ENCODE data around the gene MLC1. TPM values are rescaled to one million over a fixed set of nuclear protein-coding genes. Genes with fewer than 3 reads are reported as not detected.

The MLC1 gene
- total and polyA plus RNA-seq, 2 donors = 0.09 to 2.4 TPM

GRCh38 chr22:50114221-50115021 lies 29.2 kb upstream of the MLC1 start:
- H3K27ac ChIP-seq (ENCODE audit: low read depth) = no peak overlapping the region
- no peak for DNase-seq (ENCODE audit: extremely low spot score)
- H3K36me3 ChIP-seq (ENCODE audit: insufficient read depth) = no peaks in the 10 kb centered on the region
- WGBS = 27% methylated on average over 19 of the region's 19 CpGs
- no peak overlapping the region for H3K4me3 ChIP-seq (ENCODE audit: low read depth, low read length)
- H3K4me1 ChIP-seq (ENCODE audit: insufficient read depth) = no peaks in the 10 kb centered on the region

DNA sequence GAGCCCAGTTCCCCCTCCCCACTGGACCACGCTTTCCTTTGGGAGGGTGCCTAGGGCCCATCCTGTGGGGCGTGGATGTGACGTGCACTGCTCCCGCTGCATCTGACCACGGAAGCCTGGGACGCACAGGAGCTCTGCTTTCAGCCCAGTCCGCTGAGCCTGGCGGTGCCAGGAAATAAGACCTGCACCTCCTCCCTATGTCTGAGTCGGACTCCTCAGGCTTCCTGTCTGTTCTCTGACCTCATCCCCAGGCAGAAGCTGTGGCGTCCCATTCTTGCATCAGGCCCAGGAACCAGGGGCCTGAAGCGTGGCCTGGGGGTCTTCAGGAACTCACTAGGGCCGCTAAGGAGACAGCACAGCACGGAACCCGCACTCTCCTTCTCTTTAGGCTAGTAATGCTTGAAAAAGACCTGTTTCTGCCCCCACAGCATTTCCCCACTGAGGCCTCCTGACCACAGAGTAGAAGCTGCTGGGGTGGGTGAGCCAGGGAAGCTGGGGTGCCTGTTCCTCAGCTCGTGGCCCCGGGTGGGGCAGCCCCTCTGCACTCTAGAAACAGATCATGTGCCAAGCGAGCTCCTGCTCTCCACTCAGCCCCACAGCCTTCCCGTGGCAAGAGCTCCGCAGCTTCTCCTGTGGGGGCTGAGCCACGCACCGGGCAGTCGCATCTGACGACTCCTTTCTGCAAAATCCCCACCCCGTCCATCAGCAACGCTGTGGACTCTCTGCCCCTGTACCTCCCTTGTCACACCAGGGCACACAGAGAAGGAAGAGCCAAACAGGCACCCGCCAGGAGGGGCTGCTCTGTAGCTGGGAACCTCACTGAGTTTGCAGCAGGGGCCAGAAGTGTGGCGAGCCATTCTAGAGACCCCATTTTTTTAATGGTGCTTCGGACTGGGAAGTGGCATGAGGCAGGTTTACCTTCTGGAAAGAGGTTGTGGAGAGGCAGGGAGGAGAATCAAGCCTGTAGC lies 27.2 kb upstream of the MLC1 start:
- Histone ChIP-seq H3K4me1 (ENCODE audit: insufficient read depth) (no peaks in the 10 kb centered on the region), H3K27ac (ENCODE audit: low read depth) (no peak overlapping the region), H3K4me3 (ENCODE audit: low read depth, low read length) (no peak overlapping the region), H3K36me3 (ENCODE audit: insufficient read depth) (no peaks in the 10 kb centered on the region)
- 62% methylated on average over 28 of the region's 28 CpGs for WGBS
- no peak for DNase-seq (ENCODE audit: extremely low spot score)

- no peak for DNase-seq (ENCODE audit: extremely low spot score)
- Histone ChIP-seq H3K4me1 (ENCODE audit: insufficient read depth) (no peaks in the 10 kb centered on the region), H3K27ac (ENCODE audit: low read depth) (no peak overlapping the region), H3K36me3 (ENCODE audit: insufficient read depth) (no peaks in the 10 kb centered on the region), H3K4me3 (ENCODE audit: low read depth, low read length) (no peak overlapping the region)
- WGBS = 98% methylated on average over 1 of the region's 1 CpG
Measured at GRCh38 chr22:50111056-50111455, 25.8 kb upstream of the MLC1 start.

DNA sequence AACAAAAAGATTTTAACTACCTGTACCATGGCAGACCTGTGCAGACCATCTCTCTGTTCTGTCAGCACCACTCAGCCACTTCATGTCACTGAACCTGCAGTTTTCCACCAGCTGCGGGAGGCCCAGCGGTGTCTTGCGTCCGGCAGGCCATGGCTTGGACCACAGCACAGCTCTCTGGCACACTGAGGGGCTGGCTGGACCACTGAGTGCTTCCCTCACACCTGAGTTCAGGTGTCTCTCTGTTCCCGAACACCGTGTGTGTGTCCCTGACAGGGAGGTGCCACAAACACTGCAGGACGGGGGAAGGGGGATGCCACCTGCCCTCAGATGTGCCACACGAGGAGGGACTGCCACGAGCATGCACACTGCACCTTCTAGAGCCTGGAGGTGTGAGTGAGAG lies 22.3 kb upstream of the MLC1 start:
- H3K36me3 ChIP-seq (ENCODE audit: insufficient read depth) = no peaks in the 10 kb centered on the region
- H3K4me1 ChIP-seq (ENCODE audit: insufficient read depth) = no peaks in the 10 kb centered on the region
- no peak overlapping the region for H3K4me3 ChIP-seq (ENCODE audit: low read depth, low read length)
- no peak for DNase-seq (ENCODE audit: extremely low spot score)
- WGBS = 84% methylated on average over 9 of the region's 9 CpGs
- H3K27ac ChIP-seq (ENCODE audit: low read depth) = no peak overlapping the region

DNA sequence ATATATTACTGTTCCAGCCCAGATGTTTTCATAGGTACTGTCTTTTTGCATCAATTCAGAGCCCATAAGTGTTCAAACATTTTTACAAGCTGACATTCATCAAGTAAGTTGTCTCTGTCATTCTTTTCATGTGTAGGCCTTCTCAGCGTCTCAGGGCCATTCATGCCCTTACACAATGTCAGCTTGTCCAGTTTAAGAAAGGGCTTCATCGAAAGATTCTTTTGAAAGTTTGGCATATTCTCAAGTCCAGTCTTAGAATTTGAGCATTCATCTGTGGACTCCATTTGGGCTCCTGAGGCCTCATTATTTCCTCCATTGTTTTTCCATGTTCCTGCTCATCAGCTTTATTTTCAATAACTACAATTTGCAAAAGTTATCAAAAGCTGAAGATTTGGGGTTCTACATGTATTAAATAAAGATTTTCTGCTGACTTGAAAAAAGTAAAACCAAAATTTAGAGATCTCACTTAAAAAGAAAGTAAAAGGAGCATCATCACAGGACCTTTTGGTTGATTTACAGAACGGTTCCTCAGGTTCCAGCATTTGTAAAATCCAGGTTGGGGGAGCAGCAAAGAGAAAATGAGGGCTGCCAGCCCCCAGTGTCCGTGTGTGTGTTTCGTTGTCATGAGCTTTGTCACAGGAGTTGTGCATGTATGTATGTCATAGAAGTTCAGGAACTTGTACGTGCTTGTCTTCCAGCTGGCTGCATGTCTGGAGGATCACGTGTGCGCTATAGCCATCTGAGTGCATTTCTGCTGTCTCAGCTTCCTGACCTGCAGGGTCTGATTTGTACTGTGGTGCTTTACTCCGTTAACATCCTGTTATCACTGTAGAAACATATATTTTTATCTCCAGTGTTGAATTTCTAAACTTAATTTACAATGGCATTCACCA lies 20.2 kb upstream of the MLC1 start:
- WGBS = 34% methylated on average over 9 of the region's 9 CpGs
- Histone ChIP-seq H3K4me3 (ENCODE audit: low read depth, low read length) (no peak overlapping the region), H3K4me1 (ENCODE audit: insufficient read depth) (no peaks in the 10 kb centered on the region), H3K36me3 (ENCODE audit: insufficient read depth) (no peaks in the 10 kb centered on the region), H3K27ac (ENCODE audit: low read depth) (no peak overlapping the region)
- no peak for DNase-seq (ENCODE audit: extremely low spot score)

- H3K27ac ChIP-seq (ENCODE audit: low read depth) = no peak overlapping the region
- no peaks in the 10 kb centered on the region for H3K4me1 ChIP-seq (ENCODE audit: insufficient read depth)
- 69% methylated on average over 6 of the region's 6 CpGs for WGBS
- H3K4me3 ChIP-seq (ENCODE audit: low read depth, low read length) = no peak overlapping the region
- DNase-seq (ENCODE audit: extremely low spot score) = no peak
- no peaks in the 10 kb centered on the region for H3K36me3 ChIP-seq (ENCODE audit: insufficient read depth)
Measured at GRCh38 chr22:50104141-50104544, 18.9 kb upstream of the MLC1 start.

- Histone ChIP-seq H3K36me3 (ENCODE audit: insufficient read depth) (no peaks in the 10 kb centered on the region), H3K4me3 (ENCODE audit: low read depth, low read length) (no peak overlapping the region), H3K4me1 (ENCODE audit: insufficient read depth) (no peaks in the 10 kb centered on the region), H3K27ac (ENCODE audit: low read depth) (no peak overlapping the region)
- DNase-seq (ENCODE audit: extremely low spot score) = no peak
- WGBS = 68% methylated on average over 11 of the region's 11 CpGs
Measured at GRCh38 chr22:50102946-50103345, 17.7 kb upstream of the MLC1 start.

DNA sequence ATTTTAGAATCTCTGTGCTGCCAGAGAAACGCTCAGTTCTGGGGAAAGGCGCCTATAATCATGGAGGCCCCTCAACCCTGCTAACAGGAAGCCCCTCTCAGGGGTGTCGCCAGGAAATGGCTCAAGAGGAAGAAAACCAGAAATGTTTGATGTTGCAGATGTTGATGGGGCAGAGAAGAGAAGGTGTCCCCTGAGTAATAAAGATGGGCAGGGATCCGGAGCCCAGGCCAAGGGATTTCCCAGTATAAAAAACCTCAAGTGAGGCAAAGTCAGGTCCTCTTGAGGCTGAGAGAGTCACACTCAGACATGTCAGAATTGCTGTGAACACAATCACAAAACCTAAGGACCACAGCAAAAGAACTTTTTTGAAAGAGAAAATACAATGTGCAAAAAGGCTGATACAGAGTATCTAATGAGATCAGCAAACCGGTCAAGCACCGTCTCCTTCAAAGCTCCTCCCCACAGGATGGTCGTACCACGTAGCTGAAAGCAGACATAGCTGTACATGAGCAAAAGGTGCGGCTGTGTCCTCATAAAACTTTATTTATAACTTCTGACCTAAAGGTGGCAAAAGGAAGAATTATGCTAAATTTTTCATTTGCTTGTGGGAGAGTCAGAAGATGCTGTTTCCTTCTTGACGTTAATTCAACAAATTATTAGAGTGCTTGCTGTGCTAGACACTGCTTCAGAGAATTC lies 16.8 kb upstream of the MLC1 start:
- Histone ChIP-seq H3K36me3 (ENCODE audit: insufficient read depth) (no peaks in the 10 kb centered on the region), H3K4me1 (ENCODE audit: insufficient read depth) (no peaks in the 10 kb centered on the region), H3K27ac (ENCODE audit: low read depth) (no peak overlapping the region), H3K4me3 (ENCODE audit: low read depth, low read length) (no peak overlapping the region)
- WGBS = 73% methylated on average over 10 of the region's 10 CpGs
- no peak for DNase-seq (ENCODE audit: extremely low spot score)

- WGBS = 92% methylated on average over 3 of the region's 3 CpGs
- H3K4me3 ChIP-seq (ENCODE audit: low read depth, low read length) = no peak overlapping the region
- no peak overlapping the region for H3K27ac ChIP-seq (ENCODE audit: low read depth)
- DNase-seq (ENCODE audit: extremely low spot score) = no peak
- no peaks in the 10 kb centered on the region for H3K36me3 ChIP-seq (ENCODE audit: insufficient read depth)
- no peaks in the 10 kb centered on the region for H3K4me1 ChIP-seq (ENCODE audit: insufficient read depth)
Measured at GRCh38 chr22:50098052-50098451, 12.8 kb upstream of the MLC1 start.

DNA sequence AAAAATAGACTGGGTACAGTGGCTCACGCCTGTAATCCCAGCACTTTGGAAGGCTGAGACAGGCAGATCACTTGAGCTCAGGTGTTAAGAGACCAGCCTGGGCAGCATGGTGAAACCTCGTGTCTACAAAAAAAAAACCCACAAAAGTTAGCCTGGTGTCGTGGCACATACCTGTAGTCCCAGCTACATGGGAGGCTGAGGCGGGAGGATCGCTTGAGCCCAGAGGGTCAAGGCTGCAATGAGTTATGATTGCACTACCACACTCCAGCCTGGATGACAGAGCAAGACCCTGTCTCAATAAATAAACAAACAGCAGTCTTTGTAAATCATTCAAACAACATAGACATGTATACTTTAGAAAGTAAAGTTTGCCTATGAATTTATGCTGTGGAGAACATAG lies 7.1 kb upstream of the MLC1 start:
- DNase-seq (ENCODE audit: extremely low spot score) = no peak
- H3K36me3 ChIP-seq (ENCODE audit: insufficient read depth) = no peaks in the 10 kb centered on the region
- H3K27ac ChIP-seq (ENCODE audit: low read depth) = no peak overlapping the region
- 73% methylated on average over 5 of the region's 5 CpGs for WGBS
- H3K4me1 ChIP-seq (ENCODE audit: insufficient read depth) = no peaks in the 10 kb centered on the region
- H3K4me3 ChIP-seq (ENCODE audit: low read depth, low read length) = no peak overlapping the region

DNA sequence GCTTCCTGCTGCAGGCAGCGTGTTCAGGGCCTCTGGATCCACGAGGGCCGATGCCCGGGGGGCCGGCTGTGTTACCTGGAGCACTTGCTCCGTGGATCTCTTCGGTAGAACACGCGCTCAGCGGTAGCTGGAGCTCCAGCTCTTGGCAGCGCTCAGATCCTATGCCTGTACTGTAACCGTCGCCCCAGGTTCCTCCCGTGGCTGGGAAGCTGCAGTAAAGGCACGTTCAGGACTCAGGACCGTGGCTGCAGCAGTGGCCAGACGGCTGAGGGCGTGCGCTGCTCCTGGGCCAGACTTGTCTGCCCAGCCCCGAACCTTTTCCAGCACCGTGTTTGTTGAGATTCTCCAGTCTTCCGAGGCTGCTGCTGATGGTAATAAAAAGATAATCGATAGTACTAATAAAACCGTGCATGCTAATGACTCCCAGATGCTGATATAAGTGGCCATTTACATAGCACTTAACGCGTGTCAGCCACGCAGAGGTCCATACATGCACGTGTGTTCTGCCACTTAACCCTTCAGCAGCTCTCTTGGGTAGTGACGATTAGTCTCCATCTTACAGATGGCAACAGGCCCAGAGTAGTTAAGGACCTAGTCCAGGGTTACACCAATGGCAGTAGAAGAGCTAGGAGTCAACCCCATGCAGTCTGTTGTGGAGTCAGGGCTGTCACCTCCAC lies 6.0 kb upstream of the MLC1 start:
- no peaks in the 10 kb centered on the region for H3K4me1 ChIP-seq (ENCODE audit: insufficient read depth)
- DNase-seq (ENCODE audit: extremely low spot score) = no peak
- H3K27ac ChIP-seq (ENCODE audit: low read depth) = no peak overlapping the region
- no peaks in the 10 kb centered on the region for H3K36me3 ChIP-seq (ENCODE audit: insufficient read depth)
- no peak overlapping the region for H3K4me3 ChIP-seq (ENCODE audit: low read depth, low read length)
- WGBS = 60% methylated on average over 29 of the region's 29 CpGs

GRCh38 chr22:50090412-50090714 lies 5.1 kb upstream of the MLC1 start:
- Histone ChIP-seq H3K4me1 (ENCODE audit: insufficient read depth) (no peaks in the 10 kb centered on the region), H3K36me3 (ENCODE audit: insufficient read depth) (no peaks in the 10 kb centered on the region), H3K27ac (ENCODE audit: low read depth) (no peak overlapping the region), H3K4me3 (ENCODE audit: low read depth, low read length) (no peak overlapping the region)
- DNase-seq (ENCODE audit: extremely low spot score) = no peak
- WGBS = 95% methylated on average over 22 of the region's 22 CpGs
